Measurements from ENCODE around the gene VANGL1. TPM values are rescaled to one million over a fixed set of nuclear protein-coding genes. Genes with fewer than 3 reads are reported as not detected.

Gene VANGL1
- total RNA-seq, 1 donor from 2014 or later, result 7.8 TPM

GRCh38 chr1:115648717-115649691 lies 7.2 kb downstream of the VANGL1 start:
- peaks cover 3% of the 10 kb centered on the region for H3K4me1 Mint-ChIP-seq
- H3K27ac Mint-ChIP-seq, result no peak overlapping the region
- H3K27me3 Mint-ChIP-seq, result peaks cover 2% of the 10 kb centered on the region
- peak; percentile 77 for DNase-seq
- no peak overlapping the region for H3K4me3 Mint-ChIP-seq
- intact Hi-C loops (cut with micrococcal nuclease), result loop anchor here (1.0 to 10.0 kb wide), 5 partner anchors 8 to 894 kb away; partner anchors contain the start of genes CSDE1 and VANGL1
- H3K36me3 Mint-ChIP-seq (ENCODE audit: low read depth), result peaks cover 14% of the 10 kb centered on the region
- H3K9me3 Mint-ChIP-seq, result no peaks in the 10 kb centered on the region

GRCh38 chr1:115649964-115650363 lies 8.2 kb downstream of the VANGL1 start:
- Mint-ChIP-seq H3K9me3 (no peaks in the 10 kb centered on the region), H3K36me3 (ENCODE audit: low read depth) (peaks cover 17% of the 10 kb centered on the region), H3K4me1 (peaks cover 9% of the 10 kb centered on the region), H3K27ac (no peak overlapping the region), H3K4me3 (no peak overlapping the region), H3K27me3 (peaks cover 2% of the 10 kb centered on the region)
- intact Hi-C loops (cut with micrococcal nuclease), result loop anchor here (1.0 to 10.0 kb wide), 5 partner anchors 9 to 895 kb away; partner anchors contain the start of genes CSDE1 and VANGL1
- DNase-seq, result no peak

GRCh38 chr1:115650961-115651360 lies 9.2 kb downstream of the VANGL1 start:
- peaks cover 14% of the 10 kb centered on the region for H3K4me1 Mint-ChIP-seq
- H3K4me3 Mint-ChIP-seq, result no peak overlapping the region
- intact Hi-C loops (cut with micrococcal nuclease), result no loop called here
- peaks cover 2% of the 10 kb centered on the region for H3K27me3 Mint-ChIP-seq
- peaks cover 20% of the 10 kb centered on the region for H3K36me3 Mint-ChIP-seq (ENCODE audit: low read depth)
- H3K27ac Mint-ChIP-seq, result no peak overlapping the region
- H3K9me3 Mint-ChIP-seq, result no peaks in the 10 kb centered on the region
- DNase-seq, result no peak

- H3K4me3 Mint-ChIP-seq, result no peak overlapping the region
- peaks cover 20% of the 10 kb centered on the region for H3K36me3 Mint-ChIP-seq (ENCODE audit: low read depth)
- H3K9me3 Mint-ChIP-seq, result no peaks in the 10 kb centered on the region
- H3K4me1 Mint-ChIP-seq, result peaks cover 16% of the 10 kb centered on the region
- no peak overlapping the region for H3K27ac Mint-ChIP-seq
- H3K27me3 Mint-ChIP-seq, result peaks cover 2% of the 10 kb centered on the region
- DNase-seq, result no peak
- intact Hi-C loops (cut with micrococcal nuclease), result no loop called here
Measured at GRCh38 chr1:115651391-115651790, 9.6 kb downstream of the VANGL1 start.

GRCh38 chr1:115652236-115652788 lies 10.5 kb downstream of the VANGL1 start:
- no peak for DNase-seq
- Mint-ChIP-seq H3K9me3 (no peaks in the 10 kb centered on the region), H3K27me3 (peaks cover 2% of the 10 kb centered on the region), H3K27ac (no peak overlapping the region), H3K4me1 (peaks cover 21% of the 10 kb centered on the region), H3K36me3 (ENCODE audit: low read depth) (peaks cover 24% of the 10 kb centered on the region), H3K4me3 (no peak overlapping the region)
- intact Hi-C loops (cut with micrococcal nuclease), result no loop called here

- H3K4me1 Mint-ChIP-seq, result peaks cover 21% of the 10 kb centered on the region
- H3K27ac Mint-ChIP-seq, result no peak overlapping the region
- DNase-seq, result no peak
- H3K27me3 Mint-ChIP-seq, result peaks cover 2% of the 10 kb centered on the region
- H3K4me3 Mint-ChIP-seq, result no peak overlapping the region
- intact Hi-C loops (cut with micrococcal nuclease), result no loop called here
- H3K9me3 Mint-ChIP-seq, result no peaks in the 10 kb centered on the region
- peaks cover 27% of the 10 kb centered on the region for H3K36me3 Mint-ChIP-seq (ENCODE audit: low read depth)
Measured at GRCh38 chr1:115654125-115654524, 12.4 kb downstream of the VANGL1 start.

GRCh38 chr1:115654663-115655305 lies 13.0 kb downstream of the VANGL1 start:
- intact Hi-C loops (cut with micrococcal nuclease), result no loop called here
- H3K4me3 Mint-ChIP-seq, result peak overlapping the region; percentile 65
- H3K4me1 Mint-ChIP-seq, result peaks cover 21% of the 10 kb centered on the region
- H3K9me3 Mint-ChIP-seq, result no peaks in the 10 kb centered on the region
- H3K27ac Mint-ChIP-seq, result peak overlapping the region; percentile 61
- H3K36me3 Mint-ChIP-seq (ENCODE audit: low read depth), result peaks cover 34% of the 10 kb centered on the region
- no peak for DNase-seq
- no peaks in the 10 kb centered on the region for H3K27me3 Mint-ChIP-seq

- Mint-ChIP-seq H3K9me3 (no peaks in the 10 kb centered on the region), H3K4me1 (peaks cover 21% of the 10 kb centered on the region), H3K27ac (peak overlapping the region; percentile 2), H3K4me3 (peak overlapping the region; percentile 65), H3K27me3 (no peaks in the 10 kb centered on the region), H3K36me3 (ENCODE audit: low read depth) (peaks cover 35% of the 10 kb centered on the region)
- intact Hi-C loops (cut with micrococcal nuclease), result no loop called here
- DNase-seq, result no peak
Measured at GRCh38 chr1:115655306-115655663, 13.5 kb downstream of the VANGL1 start.

- intact Hi-C loops (cut with micrococcal nuclease), result no loop called here
- H3K36me3 Mint-ChIP-seq (ENCODE audit: low read depth), result peaks cover 35% of the 10 kb centered on the region
- H3K27ac Mint-ChIP-seq, result no peak overlapping the region
- DNase-seq, result no peak
- no peaks in the 10 kb centered on the region for H3K27me3 Mint-ChIP-seq
- peaks cover 21% of the 10 kb centered on the region for H3K4me1 Mint-ChIP-seq
- H3K4me3 Mint-ChIP-seq, result no peak overlapping the region
- no peaks in the 10 kb centered on the region for H3K9me3 Mint-ChIP-seq
Measured at GRCh38 chr1:115655916-115656315, 14.1 kb downstream of the VANGL1 start.

- H3K4me1 Mint-ChIP-seq, result peaks cover 21% of the 10 kb centered on the region
- no peak for DNase-seq
- no peak overlapping the region for H3K4me3 Mint-ChIP-seq
- H3K27me3 Mint-ChIP-seq, result no peaks in the 10 kb centered on the region
- peaks cover 35% of the 10 kb centered on the region for H3K36me3 Mint-ChIP-seq (ENCODE audit: low read depth)
- H3K9me3 Mint-ChIP-seq, result no peaks in the 10 kb centered on the region
- no peak overlapping the region for H3K27ac Mint-ChIP-seq
- intact Hi-C loops (cut with micrococcal nuclease), result no loop called here
Measured at GRCh38 chr1:115656461-115657077, 14.8 kb downstream of the VANGL1 start.

- intact Hi-C loops (cut with micrococcal nuclease), result no loop called here
- Mint-ChIP-seq H3K36me3 (ENCODE audit: low read depth) (peaks cover 27% of the 10 kb centered on the region), H3K27me3 (no peaks in the 10 kb centered on the region), H3K27ac (no peak overlapping the region), H3K9me3 (no peaks in the 10 kb centered on the region), H3K4me3 (no peak overlapping the region), H3K4me1 (peaks cover 21% of the 10 kb centered on the region)
- no peak for DNase-seq
Measured at GRCh38 chr1:115658646-115659045, 16.9 kb downstream of the VANGL1 start.

GRCh38 chr1:115660151-115660550 lies 18.4 kb downstream of the VANGL1 start:
- no peak overlapping the region for H3K27ac Mint-ChIP-seq

GRCh38 chr1:115661157-115661556 lies 19.4 kb downstream of the VANGL1 start:
- Mint-ChIP-seq H3K27me3 (no peaks in the 10 kb centered on the region), H3K27ac (no peak overlapping the region), H3K4me1 (peaks cover 5% of the 10 kb centered on the region), H3K9me3 (no peaks in the 10 kb centered on the region), H3K4me3 (no peak overlapping the region), H3K36me3 (ENCODE audit: low read depth) (peaks cover 32% of the 10 kb centered on the region)
- intact Hi-C loops (cut with micrococcal nuclease), result no loop called here
- DNase-seq, result no peak

More at GRCh38 chr1:115660151-115660550, 18.4 kb downstream of the VANGL1 start:
- Mint-ChIP-seq H3K36me3 (ENCODE audit: low read depth) (peaks cover 27% of the 10 kb centered on the region), H3K27me3 (no peaks in the 10 kb centered on the region), H3K4me3 (no peak overlapping the region), H3K9me3 (no peaks in the 10 kb centered on the region), H3K4me1 (peaks cover 12% of the 10 kb centered on the region)
- intact Hi-C loops (cut with micrococcal nuclease), result no loop called here
- DNase-seq, result no peak
